HS-27A (cell line): ENCODE results near the gene PAPLN.

Experiments used
- DNase-seq: peaks from one replicate; pipeline ENCODE4 v3.0.0-alpha.2; 2012; ENCODE audit warnings: low read depth, missing footprints

Gene PAPLN

GRCh38 chr14:73245480-73246325, 8.4 kb downstream of the PAPLN start:
- DNase-seq, result no peak

DNA sequence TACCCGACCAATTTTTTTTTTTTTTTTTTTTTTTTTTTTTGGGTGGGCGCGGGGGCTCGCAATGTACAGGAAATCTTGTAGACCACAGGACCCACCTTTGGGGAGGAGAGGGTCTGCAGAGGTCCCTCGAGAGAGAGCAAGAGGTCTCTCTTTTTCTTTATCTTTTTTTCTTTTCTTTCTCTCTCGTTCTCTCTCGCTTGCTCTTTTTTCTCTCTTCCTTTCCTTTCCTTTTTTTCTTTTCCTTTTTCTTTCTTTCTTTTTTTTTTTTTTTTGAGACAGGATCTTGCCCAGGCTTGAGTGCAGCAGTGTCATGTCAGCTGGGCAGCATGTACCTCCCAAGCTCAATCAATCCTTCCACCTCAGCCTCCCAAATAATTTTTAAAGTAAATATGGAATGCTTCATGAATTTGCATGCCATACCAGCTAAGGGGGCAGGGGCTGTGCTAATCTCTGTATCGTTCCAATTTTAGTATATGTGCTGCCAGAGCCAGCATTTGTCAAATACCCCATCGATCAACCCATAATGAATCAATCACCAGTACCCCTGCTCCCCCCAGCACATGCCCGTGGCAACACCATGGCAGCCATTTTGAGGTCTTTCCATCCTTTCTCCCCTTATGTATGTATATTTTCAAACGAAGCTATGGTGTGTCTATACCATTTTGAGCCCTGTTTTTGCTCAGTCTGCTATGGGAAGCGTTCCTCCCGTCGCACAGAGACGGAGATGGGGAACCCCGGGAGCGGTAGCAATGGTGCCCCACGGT, 9.3 kb downstream of the PAPLN start:
- DNase-seq, result no peak

GRCh38 chr14:73248108-73248868, 11.0 kb downstream of the PAPLN start:
- no peak for DNase-seq

DNA sequence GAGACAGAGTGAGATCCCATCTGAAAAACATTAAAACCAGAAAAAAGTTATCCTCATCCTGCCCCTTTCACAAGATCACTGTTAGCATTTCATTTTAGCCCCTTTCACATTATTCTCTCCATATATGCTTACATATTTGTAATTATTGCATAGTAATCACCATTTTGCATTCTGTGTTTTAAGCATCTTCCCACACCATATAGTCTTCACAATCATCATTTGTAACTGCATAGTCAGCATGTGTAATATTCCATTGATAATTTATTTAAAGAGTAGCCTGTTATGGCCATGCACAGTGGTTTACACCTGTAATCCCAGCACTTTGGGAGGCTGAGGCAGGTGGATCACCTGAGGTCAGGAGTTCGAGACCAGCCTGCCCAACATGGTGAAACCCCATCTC, 11.8 kb downstream of the PAPLN start:
- DNase-seq, result no peak

DNA sequence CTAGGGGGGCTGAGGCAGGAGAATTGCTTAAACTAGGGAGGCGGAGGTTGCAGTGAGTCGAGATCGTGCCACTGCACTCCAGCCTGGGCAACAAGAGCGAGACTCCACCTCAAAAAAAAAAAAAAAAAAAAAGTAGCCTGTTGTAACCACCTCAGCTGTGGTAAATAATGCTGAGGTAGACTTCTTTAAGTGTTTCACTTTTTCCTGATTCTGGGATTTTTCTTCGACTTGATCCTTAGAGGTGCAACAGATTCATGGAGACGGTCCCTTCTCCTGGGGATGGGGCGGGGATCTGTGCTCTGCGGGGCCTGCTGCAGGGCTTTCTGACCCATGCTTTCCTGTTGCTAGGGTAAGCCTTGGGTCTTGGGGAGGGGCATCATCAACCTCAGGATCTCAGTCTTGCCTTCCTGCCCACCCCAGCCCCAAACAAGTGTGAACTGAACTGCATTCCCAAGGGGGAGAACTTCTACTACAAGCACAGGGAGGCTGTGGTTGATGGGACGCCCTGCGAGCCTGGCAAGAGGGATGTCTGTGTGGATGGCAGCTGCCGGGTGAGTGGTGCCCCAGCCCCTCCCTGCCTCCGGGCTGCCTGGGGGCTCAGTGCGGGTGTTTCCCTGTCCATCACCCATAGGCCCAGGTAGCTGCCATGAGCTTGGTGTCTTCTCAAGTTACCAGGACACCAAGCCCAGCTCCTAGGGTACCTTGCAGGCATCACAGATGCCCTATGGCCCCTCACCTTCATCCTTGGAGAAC, 12.4 kb downstream of the PAPLN start:
- no peak for DNase-seq

DNA sequence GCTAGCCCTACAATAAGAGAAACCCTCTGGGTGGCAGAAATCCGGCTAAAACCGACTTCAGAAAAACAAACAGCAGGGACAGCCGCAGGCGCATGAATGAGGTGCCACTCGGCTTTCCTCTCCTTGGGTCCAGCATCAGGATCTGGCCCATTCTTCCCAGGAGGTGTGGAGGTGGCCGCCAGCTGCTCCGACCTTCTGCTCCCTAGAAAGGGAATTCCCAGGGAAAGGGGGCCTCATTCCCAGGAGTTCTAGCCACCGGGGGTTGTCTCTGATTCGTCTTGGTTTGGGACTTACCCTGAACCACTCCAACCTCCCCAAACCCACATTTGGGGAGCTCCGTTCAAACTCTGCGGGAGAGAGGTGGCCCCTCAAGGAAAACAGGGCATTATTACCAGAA, 13.0 kb downstream of the PAPLN start:
- no peak for DNase-seq

DNA sequence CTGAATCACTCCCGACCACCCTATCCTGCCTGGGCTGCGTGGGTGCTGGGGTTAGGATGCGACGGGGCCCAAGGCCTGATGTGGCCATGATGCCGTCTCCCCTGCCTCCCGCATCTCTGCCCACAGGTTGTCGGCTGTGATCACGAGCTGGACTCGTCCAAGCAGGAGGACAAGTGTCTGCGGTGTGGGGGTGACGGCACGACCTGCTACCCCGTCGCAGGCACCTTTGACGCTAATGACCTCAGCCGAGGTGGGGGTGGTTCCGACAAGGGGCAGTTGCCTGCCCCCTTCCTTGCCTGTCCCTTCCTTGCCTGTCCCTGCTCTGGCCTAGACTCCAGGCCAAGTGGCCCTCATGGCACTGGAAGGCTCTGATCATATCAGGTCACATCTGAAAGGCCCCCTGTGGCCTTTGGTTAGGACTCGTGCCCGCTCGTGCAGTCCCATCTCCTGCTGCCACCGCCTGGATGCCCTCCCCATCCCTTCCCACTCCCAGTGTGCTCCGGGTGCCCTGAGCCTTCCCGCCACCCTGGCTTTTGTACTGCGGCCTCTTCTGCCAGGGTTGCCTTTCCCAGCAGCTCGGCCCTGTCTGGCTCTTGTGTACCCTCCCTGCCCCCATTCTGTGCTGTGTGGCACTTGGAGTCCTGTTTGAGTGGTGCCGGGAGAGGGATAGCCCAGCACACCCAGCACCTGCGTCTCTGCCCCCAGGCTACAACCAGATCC, 13.6 kb downstream of the PAPLN start:
- DNase-seq, result no peak

- no peak for DNase-seq
Observed at GRCh38 chr14:73251516-73252215, 14.4 kb downstream of the PAPLN start.

DNA sequence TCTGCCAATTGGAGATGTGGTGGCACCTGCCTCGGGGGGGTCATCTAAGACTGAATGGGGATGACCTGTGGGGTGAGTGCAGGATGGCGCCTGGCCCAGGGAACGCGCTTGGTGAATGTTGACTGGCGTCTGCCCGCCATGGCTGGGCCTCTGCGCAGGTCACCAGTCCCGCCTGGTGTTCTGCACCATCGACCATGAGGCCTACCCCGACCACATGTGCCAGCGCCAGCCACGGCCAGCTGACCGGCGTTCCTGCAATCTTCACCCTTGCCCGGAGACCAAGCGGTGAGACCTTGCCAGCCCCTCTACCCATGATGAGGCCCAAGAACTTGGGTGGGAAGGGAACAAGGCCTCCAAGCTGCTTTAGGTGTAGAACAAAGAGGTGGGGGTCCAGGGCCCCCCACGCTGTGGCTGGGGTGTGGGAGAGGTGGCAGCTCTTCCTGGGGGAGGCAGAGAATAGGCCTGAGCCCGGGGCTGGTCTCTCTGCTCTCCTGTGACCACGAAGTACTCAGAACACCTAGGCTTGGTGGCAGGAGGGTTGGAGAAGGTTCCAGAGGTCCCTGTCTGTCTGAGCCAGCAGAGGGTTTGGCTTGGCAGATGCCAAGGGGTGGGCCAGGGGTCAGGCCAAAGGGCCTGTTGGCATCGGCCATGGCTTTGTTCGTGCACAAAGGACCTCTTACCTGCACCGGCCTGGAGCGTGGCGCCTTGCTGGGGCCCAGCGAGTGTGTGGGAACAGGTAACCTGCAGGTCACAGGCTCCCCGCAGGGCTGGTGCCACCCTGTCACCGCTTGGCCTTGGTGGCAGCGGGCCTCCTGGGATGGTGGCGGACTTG, 15.4 kb downstream of the PAPLN start:
- DNase-seq, result no peak

GRCh38 chr14:73253323-73253610, 16.0 kb downstream of the PAPLN start:
- DNase-seq, result no peak

DNA sequence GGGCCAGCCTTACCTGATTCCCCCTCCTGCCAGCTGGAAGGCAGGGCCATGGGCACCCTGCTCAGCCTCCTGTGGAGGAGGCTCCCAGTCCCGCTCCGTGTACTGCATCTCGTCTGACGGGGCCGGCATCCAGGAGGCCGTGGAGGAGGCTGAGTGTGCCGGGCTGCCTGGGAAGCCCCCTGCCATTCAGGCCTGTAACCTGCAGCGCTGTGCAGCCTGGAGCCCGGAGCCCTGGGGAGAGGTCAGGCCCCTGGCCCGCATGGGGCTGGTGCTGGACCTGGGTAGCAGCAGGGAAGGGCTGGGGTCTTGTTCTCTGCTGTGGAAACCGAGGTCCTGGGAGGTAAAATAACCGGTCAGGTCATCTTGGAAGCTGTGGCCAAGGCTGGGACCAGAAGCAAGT, 16.4 kb downstream of the PAPLN start:
- DNase-seq, result no peak

DNA sequence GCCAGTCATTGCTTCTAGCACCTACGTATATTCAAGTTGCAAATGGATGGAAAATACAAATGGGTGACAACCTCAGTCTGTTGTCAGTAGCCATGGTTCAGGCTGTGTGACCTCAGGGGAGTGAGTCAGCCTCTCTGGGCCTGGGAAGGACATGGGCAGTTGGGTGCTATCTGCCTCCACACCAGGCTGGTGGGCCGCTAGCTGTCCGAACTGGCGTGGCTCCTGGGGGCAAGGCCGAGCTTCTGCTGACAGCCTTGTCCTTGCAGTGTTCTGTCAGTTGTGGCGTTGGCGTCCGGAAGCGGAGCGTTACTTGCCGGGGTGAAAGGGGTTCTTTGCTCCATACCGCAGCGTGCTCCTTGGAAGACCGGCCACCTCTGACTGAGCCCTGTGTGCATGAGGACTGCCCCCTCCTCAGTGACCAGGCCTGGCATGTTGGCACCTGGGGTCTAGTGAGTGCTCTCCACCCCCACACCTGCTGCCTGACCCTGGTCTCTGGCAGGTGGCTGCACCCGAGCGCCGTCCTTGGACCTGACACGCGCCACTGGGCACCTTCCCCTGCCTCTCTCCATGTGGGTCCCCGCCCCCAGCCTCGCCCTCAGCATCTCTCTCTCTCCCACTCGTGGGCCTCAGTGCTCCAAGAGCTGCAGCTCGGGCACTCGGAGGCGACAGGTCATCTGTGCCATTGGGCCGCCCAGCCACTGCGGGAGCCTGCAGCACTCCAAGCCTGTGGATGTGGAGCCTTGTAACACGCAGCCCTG, 17.1 kb downstream of the PAPLN start:
- no peak for DNase-seq

GRCh38 chr14:73255005-73255400, 17.7 kb downstream of the PAPLN start:
- no peak for DNase-seq

GRCh38 chr14:73255693-73256225, 18.5 kb downstream of the PAPLN start:
- DNase-seq, result no peak

- no peak for DNase-seq
Observed at GRCh38 chr14:73258076-73258475, 20.8 kb downstream of the PAPLN start.

DNA sequence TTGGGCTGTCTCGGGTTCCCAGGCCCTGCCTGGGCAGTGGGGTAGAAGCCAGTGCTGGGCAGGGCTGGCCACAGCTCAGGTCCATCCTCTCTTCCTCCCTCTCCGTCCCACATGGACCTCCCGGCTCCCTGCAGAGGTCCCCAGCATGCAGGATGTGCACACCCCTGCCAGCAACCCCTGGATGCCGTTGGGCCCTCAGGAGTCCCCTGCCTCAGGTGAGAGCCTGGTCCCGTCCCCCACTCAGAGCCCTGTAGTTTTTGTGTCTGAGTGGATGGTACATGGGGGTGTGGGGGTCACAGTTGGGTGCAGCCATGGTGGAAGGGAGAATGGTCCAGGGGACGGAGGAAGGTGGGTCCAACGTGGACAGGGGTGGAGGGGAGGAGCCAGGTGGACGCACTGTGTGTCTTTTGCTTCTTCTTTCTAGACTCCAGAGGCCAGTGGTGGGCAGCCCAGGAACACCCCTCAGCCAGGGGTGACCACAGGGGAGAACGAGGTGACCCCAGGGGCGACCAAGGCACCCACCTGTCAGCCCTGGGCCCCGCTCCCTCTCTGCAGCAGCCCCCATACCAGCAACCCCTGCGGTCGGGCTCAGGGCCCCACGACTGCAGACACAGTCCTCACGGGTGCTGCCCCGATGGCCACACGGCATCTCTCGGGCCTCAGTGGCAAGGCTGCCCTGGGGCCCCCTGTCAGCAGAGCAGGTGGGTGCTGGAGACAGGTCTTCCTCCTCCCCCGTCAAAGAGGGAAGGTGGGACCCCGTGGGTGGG, 21.7 kb downstream of the PAPLN start:
- DNase-seq, result no peak

- no peak for DNase-seq
Observed at GRCh38 chr14:73259837-73260236, 22.5 kb downstream of the PAPLN start.

GRCh38 chr14:73260574-73260973, 23.3 kb downstream of the PAPLN start:
- DNase-seq, result no peak
